IMR-90 (cell line): Measurements from ENCODE around the gene PITPNC1. TPM values are rescaled to one million over a fixed set of nuclear protein-coding genes. Genes with fewer than 3 reads are reported as not detected.

Experiments
- ATAC-seq: fragments of 200-7000 bp; cut with Tn5 transposase; 2 replicates; pipeline ENCODE4 v1.9.1; 2020; ENCODE audit warnings: low read depth, mild to moderate bottlenecking, moderate library complexity
- BruUV-seq: library from RNA; stranded (reverse); fragments of 400-500 nt; replicated peaks from 2 replicates; lab custom pipeline; 2021; lab: Mats Ljungman, UMichigan
- CTCF ChIA-PET: fragments of 300-600 bp; formaldehyde crosslinking; extraction: SDS; loops from one replicate; lab custom pipeline; 2021; ENCODE audit warnings: antibody characterized with exemption; lab: Yijun Ruan, JAX
- POLR2A ChIA-PET: fragments of 300-600 bp; sonication (Branson Sonifier 250); formaldehyde crosslinking; loops from one replicate; lab custom pipeline; 2022; ENCODE audit warnings: antibody characterized with exemption; ENCODE audit not compliant: unreplicated experiment; lab: Charles Lee
- DNase-seq: peaks from one replicate; pipeline ENCODE4 v3.0.0; 2013
- H2AFZ ChIP-seq: replicated peaks from 2 replicates; pipeline ENCODE3; 2013; ENCODE audit warnings: low read length, mild to moderate bottlenecking; ENCODE audit not compliant: poor library complexity
- H2AK5ac ChIP-seq: 2 replicates; pipeline ENCODE4 v1.6.1; 2013; ENCODE audit warnings: low read depth, low read length, inconsistent platforms
- H2AK9ac ChIP-seq: replicated peaks from 2 replicates; pipeline ENCODE3; 2013; ENCODE audit warnings: mild to moderate bottlenecking, low read depth, low read length, moderate library complexity; ENCODE audit not compliant: poor library complexity
- H2BK120ac ChIP-seq: 2 replicates; pipeline ENCODE4 v1.6.1; 2013; ENCODE audit warnings: low read depth, low read length, inconsistent platforms
- H2BK15ac ChIP-seq: 3 replicates; pipeline ENCODE4 v1.6.1; 2013; ENCODE audit warnings: low read depth, low read length, inconsistent platforms
- H2BK20ac ChIP-seq: 2 replicates; pipeline ENCODE4 v1.6.1; 2013; ENCODE audit warnings: low read depth, mild to moderate bottlenecking, inconsistent platforms, low read length, moderate library complexity
- H2BK5ac ChIP-seq: 2 replicates; pipeline ENCODE4 v1.6.1; 2013; ENCODE audit warnings: mild to moderate bottlenecking, low read depth, low read length, inconsistent platforms; ENCODE audit not compliant: poor library complexity, severe bottlenecking
- H3K14ac ChIP-seq: replicated peaks from 2 replicates; pipeline ENCODE4 v1.6.1; 2013; ENCODE audit warnings: low read depth, low read length, inconsistent platforms
- H3K18ac ChIP-seq: 2 replicates; pipeline ENCODE4 v1.6.1; 2013; ENCODE audit warnings: low read depth, low read length, control low read depth
- H3K23ac ChIP-seq: 2 replicates; pipeline ENCODE4 v1.6.1; 2013; ENCODE audit warnings: low read depth, low read length, inconsistent platforms
- H3K27ac ChIP-seq: 2 replicates; pipeline ENCODE4 v1.5.1; 2013; ENCODE audit warnings: mild to moderate bottlenecking, control low read depth, low read length; ENCODE audit not compliant: insufficient read depth
- H3K27me3 ChIP-seq: 2 replicates; pipeline ENCODE4 v1.6.1; 2013; ENCODE audit warnings: low read length; ENCODE audit not compliant: control insufficient read depth, insufficient read depth
- H3K36me3 ChIP-seq: 2 replicates; pipeline ENCODE4 v1.6.1; 2013; ENCODE audit warnings: low read length, mixed read lengths; ENCODE audit not compliant: control insufficient read depth, insufficient read depth
- H3K4ac ChIP-seq: 2 replicates; pipeline ENCODE4 v1.6.1; 2013; ENCODE audit warnings: low read depth, low read length, inconsistent platforms
- H3K4me1 ChIP-seq: 2 replicates; pipeline ENCODE4 v1.6.1; 2013; ENCODE audit warnings: low read length, mixed read lengths; ENCODE audit not compliant: control insufficient read depth, insufficient read depth
- H3K4me2 ChIP-seq: 2 replicates; pipeline ENCODE4 v1.6.1; 2013; ENCODE audit warnings: low read depth, mild to moderate bottlenecking, control low read depth, low read length, moderate library complexity
- H3K4me3 ChIP-seq: 2 replicates; pipeline ENCODE4 v1.5.1; 2013; ENCODE audit warnings: low read depth, mild to moderate bottlenecking, control low read depth, low read length, moderate library complexity; ENCODE audit not compliant: insufficient read depth
- H3K56ac ChIP-seq: 2 replicates; pipeline ENCODE4 v1.6.1; 2013; ENCODE audit warnings: low read length, inconsistent platforms; ENCODE audit not compliant: insufficient read depth; ENCODE audit errors: extremely low read depth
- H3K79me1 ChIP-seq, 2 experiments: 2 replicates each; pipeline ENCODE4 v1.6.1; 2013; ENCODE audit warnings: low read length in 2 of 2, inconsistent platforms in 1 of 2, low read depth in 1 of 2
- H3K9ac ChIP-seq: 2 replicates; pipeline ENCODE4 v1.6.1; 2013; ENCODE audit warnings: low read depth, low read length, control low read depth
- H3K9me1 ChIP-seq: 2 replicates; pipeline ENCODE4 v1.6.1; 2013; ENCODE audit warnings: low read length, inconsistent platforms; ENCODE audit not compliant: insufficient read depth
- H3K9me3 ChIP-seq: 2 replicates; pipeline ENCODE4 v1.6.1; 2013; ENCODE audit warnings: low read length; ENCODE audit not compliant: control insufficient read depth, insufficient read depth
- H4K20me1 ChIP-seq: 2 replicates; pipeline ENCODE4 v1.6.1; 2013; ENCODE audit warnings: low read length, inconsistent platforms; ENCODE audit not compliant: insufficient read depth
- H4K5ac ChIP-seq: 2 replicates; pipeline ENCODE4 v1.6.1; 2013; ENCODE audit warnings: mild to moderate bottlenecking, low read depth, low read length, control low read depth
- H4K8ac ChIP-seq, 2 experiments: 2 replicates each; pipeline ENCODE4 v1.6.1; 2013; ENCODE audit warnings: low read depth in 2 of 2, low read length in 2 of 2, control low read depth in 1 of 2, inconsistent platforms in 1 of 2
- H4K91ac ChIP-seq: 2 replicates; pipeline ENCODE4 v1.6.1; 2013; ENCODE audit warnings: low read depth, low read length, inconsistent platforms; ENCODE audit not compliant: insufficient read depth
- BHLHE40 ChIP-seq: fragments of 150-350 bp; IDR thresholded peaks from 2 replicates; pipeline ENCODE4 v1.6.1; 2016; ENCODE audit warnings: mild to moderate bottlenecking, low read depth, low read length
- CEBPB ChIP-seq: IDR thresholded peaks from 2 replicates; pipeline ENCODE4 v1.6.1; 2012; ENCODE audit warnings: low read depth, low read length, improper control_type of control experiment
- CHD1 ChIP-seq: IDR thresholded peaks from 2 replicates; pipeline ENCODE4 v1.6.1; 2012; ENCODE audit warnings: low read depth, low read length, improper control_type of control experiment
- FOS ChIP-seq: fragments of 150-350 bp; IDR thresholded peaks from 2 replicates; pipeline ENCODE4 v1.6.1; 2016; ENCODE audit warnings: low read depth, low read length
- MAFK ChIP-seq: IDR thresholded peaks from 2 replicates; pipeline ENCODE4 v1.6.1; 2012; ENCODE audit warnings: low read depth, low read length, improper control_type of control experiment
- MAZ ChIP-seq: IDR thresholded peaks from 2 replicates; pipeline ENCODE4 v1.6.1; 2012; ENCODE audit warnings: low read depth, mild to moderate bottlenecking, low read length, improper control_type of control experiment, moderate library complexity, borderline replicate concordance
- MXI1 ChIP-seq: IDR thresholded peaks from 2 replicates; pipeline ENCODE4 v1.6.1; 2012; ENCODE audit warnings: low read depth, mild to moderate bottlenecking, low read length, moderate library complexity, borderline replicate concordance
- NFE2L2 ChIP-seq: fragments of 150-350 bp; IDR thresholded peaks from 2 replicates; pipeline ENCODE4 v1.6.1; 2016; ENCODE audit warnings: low read depth, mild to moderate bottlenecking, low read length
- POLR2A ChIP-seq: IDR thresholded peaks from 2 replicates; pipeline ENCODE4 v1.6.1; 2012; ENCODE audit warnings: mild to moderate bottlenecking, low read depth, low read length
- RAD21 ChIP-seq: IDR thresholded peaks from 2 replicates; pipeline ENCODE4 v1.6.1; 2012; ENCODE audit warnings: low read length, improper control_type of control experiment
- RCOR1 ChIP-seq: IDR thresholded peaks from 2 replicates; pipeline ENCODE4 v1.6.1; 2012; ENCODE audit warnings: mild to moderate bottlenecking, low read length, improper control_type of control experiment; ENCODE audit not compliant: insufficient replicate concordance
- RFX5 ChIP-seq: IDR thresholded peaks from 2 replicates; pipeline ENCODE4 v1.8.0; 2012; ENCODE audit warnings: low read depth, mild to moderate bottlenecking, low read length, moderate library complexity
- SMC3 ChIP-seq: fragments of 150-350 bp; IDR thresholded peaks from 2 replicates; pipeline ENCODE4 v1.6.1; 2016; ENCODE audit warnings: low read depth, mild to moderate bottlenecking, antibody characterized with exemption, low read length, moderate library complexity
- WGBS, 2 experiments: methylation state at CpG; one replicate each; pipeline versions ENCODE4 v1.1.5 to v1.1.7; 2013; ENCODE audit warnings: missing lambda C conversion rate in 2 of 2; ENCODE audit not compliant: insufficient read length in 1 of 2; ENCODE audit errors: extremely low coverage in 2 of 2; 5-methylcytosine and 5-hydroxymethylcytosine counted together
- dilution Hi-C: fragments of 300-500 bp; cut with HindIII; formaldehyde crosslinking; loops from one replicate; pipeline ENCODE4 v1.14.3; 2018; ENCODE audit warnings: low sequenced_read_pairs; ENCODE audit not compliant: unreplicated experiment
- in situ Hi-C: fragments of 300-500 bp; cut with MboI; formaldehyde crosslinking; loops from 3 replicates; pipeline ENCODE4 v1.14.3; 2019; ENCODE audit warnings: low sequenced_read_pairs, inconsistent platforms, mixed read lengths
- intact Hi-C: fragments of 100-400 bp; cut with micrococcal nuclease; formaldehyde crosslinking; loops from 2 replicates; pipeline ENCODE4 v1.10.0; 2022
- polyA plus RNA-seq, 3 experiments: library from polyadenylated mRNA; depleted of rRNA; stranded (reverse); fragments of >200 nt; gene quantifications; 2 replicates each; pipeline ENCODE4 v1.2.3, GENCODE V29; 2012; ENCODE audit warnings: low replicate concordance in 1 of 3
- total RNA-seq: library from RNA; depleted of rRNA; stranded (reverse); fragments of >200 nt; gene quantifications from 2 replicates; pipeline ENCODE4 v1.2.3, GENCODE V29; 2012
- TF ChIP-seq, protein P1 (sequence below): fragments of 150-350 bp; IDR thresholded peaks from 2 replicates; pipeline ENCODE4 v1.6.1; 2017; ENCODE audit warnings: mild to moderate bottlenecking, antibody characterized with exemption, low read length, low read depth
- TF ChIP-seq, protein P2 (sequence below): fragments of 150-350 bp; IDR thresholded peaks from 2 replicates; pipeline ENCODE4 v1.6.1; 2016; ENCODE audit warnings: low read depth, mild to moderate bottlenecking, low read length, moderate library complexity, borderline replicate concordance
- TF ChIP-seq, protein P3 (sequence below): conservative IDR thresholded peaks from 2 replicates; pipeline ENCODE4 v1.5.1; 2012; ENCODE audit warnings: mild to moderate bottlenecking, low read depth, low read length, improper control_type of control experiment

Gene PITPNC1
- total and polyA plus RNA-seq, 2 of the 4 experiments (the other 2 are of a cell fraction), result 4.1 TPM

DNA sequence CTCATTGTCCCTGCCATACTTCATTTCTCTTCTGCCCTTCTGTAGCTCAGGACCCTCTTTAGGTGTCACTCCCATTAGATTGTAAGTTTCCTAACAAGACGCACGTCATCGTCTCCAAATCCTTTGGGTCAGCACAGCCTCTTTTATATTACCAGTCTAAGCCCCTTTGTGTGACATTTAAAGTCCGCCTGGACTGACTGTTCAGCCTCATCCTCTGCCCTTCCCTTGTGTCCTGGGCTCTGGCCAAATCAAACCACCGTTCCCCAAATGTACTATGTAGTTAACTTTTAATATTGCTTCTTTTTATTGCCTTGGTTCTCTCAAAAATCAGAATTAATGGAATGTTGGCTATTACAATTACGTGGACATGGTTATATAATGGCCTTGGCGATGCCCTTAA is 38.2 kb downstream of the PITPNC1 start:
- Histone ChIP-seq H3K4me1 (peaks cover 2% of the 10 kb centered on the region; the same call in 1 of the 2 replicates), H4K5ac (no peak overlapping the region), H3K4me3 (no peak overlapping the region), H2BK15ac (no peak overlapping the region), H3K27me3 (no peaks in the 10 kb centered on the region), H3K27ac (no peak overlapping the region), H3K4ac (no peak overlapping the region), H3K4me2 (no peak overlapping the region), H3K79me1 (peaks cover 12 to 20% of the 10 kb centered on the region in 2 experiments; a peak in 3 of 4 replicates), H2AK5ac (no peak overlapping the region), H3K14ac (no peak overlapping the region), H4K8ac (no peak overlapping the region), H3K23ac (no peak overlapping the region), H2AK9ac (no peak overlapping the region), H3K18ac (no peak overlapping the region), H3K9me3 (no peaks in the 10 kb centered on the region), H3K36me3 (no peaks in the 10 kb centered on the region), H4K91ac (no peak overlapping the region), H3K56ac (no peak overlapping the region), H2BK5ac (no peak overlapping the region), H3K9me1 (peaks cover 8% of the 10 kb centered on the region; the same call in 1 of the 2 replicates), H3K9ac (no peak overlapping the region), H2BK20ac (no peak overlapping the region), H2AFZ (no peak overlapping the region), H2BK120ac (no peak overlapping the region), H4K20me1 (no peaks in the 10 kb centered on the region)
- ChIA-PET CTCF (interaction anchor here (0.7 kb wide), 1 partner anchor 801 kb away, joined by 3 read pairs; no protein-coding TSS in a partner anchor), POLR2A (no interaction called here)
- in situ Hi-C loops (no loop called here), dilution Hi-C loops (no loop called here), intact Hi-C loops (no loop called here)
- no TSS peak for BruUV-seq
- TF ChIP-seq SMC3, result no peak
- no peak for TF ChIP-seq RAD21
- no peak for TF ChIP-seq MAFK
- TF ChIP-seq, protein P1, sequence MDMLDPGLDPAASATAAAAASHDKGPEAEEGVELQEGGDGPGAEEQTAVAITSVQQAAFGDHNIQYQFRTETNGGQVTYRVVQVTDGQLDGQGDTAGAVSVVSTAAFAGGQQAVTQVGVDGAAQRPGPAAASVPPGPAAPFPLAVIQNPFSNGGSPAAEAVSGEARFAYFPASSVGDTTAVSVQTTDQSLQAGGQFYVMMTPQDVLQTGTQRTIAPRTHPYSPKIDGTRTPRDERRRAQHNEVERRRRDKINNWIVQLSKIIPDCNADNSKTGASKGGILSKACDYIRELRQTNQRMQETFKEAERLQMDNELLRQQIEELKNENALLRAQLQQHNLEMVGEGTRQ, result no peak
- TF ChIP-seq BHLHE40, result no peak
- TF ChIP-seq POLR2A, result no peak
- no peak for TF ChIP-seq CHD1
- TF ChIP-seq RFX5, result no peak
- TF ChIP-seq RCOR1, result no peak
- TF ChIP-seq, protein P2, sequence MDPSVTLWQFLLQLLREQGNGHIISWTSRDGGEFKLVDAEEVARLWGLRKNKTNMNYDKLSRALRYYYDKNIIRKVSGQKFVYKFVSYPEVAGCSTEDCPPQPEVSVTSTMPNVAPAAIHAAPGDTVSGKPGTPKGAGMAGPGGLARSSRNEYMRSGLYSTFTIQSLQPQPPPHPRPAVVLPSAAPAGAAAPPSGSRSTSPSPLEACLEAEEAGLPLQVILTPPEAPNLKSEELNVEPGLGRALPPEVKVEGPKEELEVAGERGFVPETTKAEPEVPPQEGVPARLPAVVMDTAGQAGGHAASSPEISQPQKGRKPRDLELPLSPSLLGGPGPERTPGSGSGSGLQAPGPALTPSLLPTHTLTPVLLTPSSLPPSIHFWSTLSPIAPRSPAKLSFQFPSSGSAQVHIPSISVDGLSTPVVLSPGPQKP, result no peak
- TF ChIP-seq, protein P3, sequence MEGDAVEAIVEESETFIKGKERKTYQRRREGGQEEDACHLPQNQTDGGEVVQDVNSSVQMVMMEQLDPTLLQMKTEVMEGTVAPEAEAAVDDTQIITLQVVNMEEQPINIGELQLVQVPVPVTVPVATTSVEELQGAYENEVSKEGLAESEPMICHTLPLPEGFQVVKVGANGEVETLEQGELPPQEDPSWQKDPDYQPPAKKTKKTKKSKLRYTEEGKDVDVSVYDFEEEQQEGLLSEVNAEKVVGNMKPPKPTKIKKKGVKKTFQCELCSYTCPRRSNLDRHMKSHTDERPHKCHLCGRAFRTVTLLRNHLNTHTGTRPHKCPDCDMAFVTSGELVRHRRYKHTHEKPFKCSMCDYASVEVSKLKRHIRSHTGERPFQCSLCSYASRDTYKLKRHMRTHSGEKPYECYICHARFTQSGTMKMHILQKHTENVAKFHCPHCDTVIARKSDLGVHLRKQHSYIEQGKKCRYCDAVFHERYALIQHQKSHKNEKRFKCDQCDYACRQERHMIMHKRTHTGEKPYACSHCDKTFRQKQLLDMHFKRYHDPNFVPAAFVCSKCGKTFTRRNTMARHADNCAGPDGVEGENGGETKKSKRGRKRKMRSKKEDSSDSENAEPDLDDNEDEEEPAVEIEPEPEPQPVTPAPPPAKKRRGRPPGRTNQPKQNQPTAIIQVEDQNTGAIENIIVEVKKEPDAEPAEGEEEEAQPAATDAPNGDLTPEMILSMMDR, result no peak
- TF ChIP-seq MAZ, result no peak
- no peak for TF ChIP-seq NFE2L2
- no peak for TF ChIP-seq CEBPB
- TF ChIP-seq FOS, result no peak
- TF ChIP-seq MXI1, result no peak
- 89% methylated on average over 3 of the region's 7 CpGs; no CpG with 5 or more reads in 1 of the 2 experiments for WGBS, 2 experiments
- DNase-seq (no peak), ATAC-seq (no peak)
